HL-60/S4 treated with retinoic acid at 250 ng/mL for 4 days and 3 days (cell line): ENCODE results near the gene RNU2-63P.
"Not testable (repeated sequence)": the region's sequence is repeated elsewhere in the genome, so short reads cannot be mapped to it uniquely, and the experiment has no call there.

ENCODE experiments used
- in situ Hi-C: fragments of 300-500 bp; cut with MboI; formaldehyde crosslinking; loops from 2 replicates; pipeline ENCODE4 v1.7.0; 2022; ENCODE audit warnings: low sequenced_read_pairs

Gene RNU2-63P

DNA sequence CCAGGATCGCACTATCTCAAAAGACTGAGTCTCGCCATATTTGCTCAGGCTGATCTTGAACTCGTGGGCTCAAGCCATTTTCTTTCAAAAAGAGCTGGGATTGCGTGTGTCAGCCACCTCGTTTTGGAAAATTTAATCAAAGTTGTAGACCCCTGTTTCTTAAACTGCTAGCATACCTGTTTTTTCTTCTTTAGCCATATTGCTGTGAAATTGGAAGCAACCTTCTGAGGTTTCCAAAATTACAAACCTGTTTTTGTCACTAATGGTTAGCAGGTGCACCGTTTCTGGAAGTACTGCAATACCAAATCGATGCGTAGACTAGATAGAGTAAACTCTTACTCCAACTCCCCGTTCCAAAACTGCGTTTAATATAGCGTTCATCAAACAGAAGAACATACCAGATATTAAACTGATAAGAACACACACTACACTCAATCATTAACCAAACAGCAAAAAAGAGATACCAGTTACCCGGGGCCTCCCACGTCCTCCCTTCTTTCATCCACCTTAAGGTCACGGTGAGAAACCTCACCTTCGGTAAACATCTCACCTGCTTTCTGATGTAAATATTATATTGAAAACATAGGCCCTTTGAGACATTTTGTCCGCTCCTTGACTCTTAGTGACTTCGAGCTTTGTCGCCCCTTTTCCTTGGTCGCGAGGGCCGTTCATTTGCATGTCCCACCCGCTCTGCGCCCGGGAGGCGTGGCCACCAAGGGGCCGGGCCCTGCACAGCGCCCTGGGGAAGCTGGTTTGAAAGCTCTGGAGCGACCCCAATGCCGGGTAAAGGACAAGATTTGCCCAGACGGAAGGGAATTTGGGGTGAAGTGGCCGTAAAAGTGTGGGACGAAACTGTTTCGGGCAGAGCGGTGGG lies at the start of gene RNU2-63P:
RNU2-63P (minus strand) TSS at position 462 of the 874 bp plus-strand sequence.
- in situ Hi-C loops, result no loop called here

DNA sequence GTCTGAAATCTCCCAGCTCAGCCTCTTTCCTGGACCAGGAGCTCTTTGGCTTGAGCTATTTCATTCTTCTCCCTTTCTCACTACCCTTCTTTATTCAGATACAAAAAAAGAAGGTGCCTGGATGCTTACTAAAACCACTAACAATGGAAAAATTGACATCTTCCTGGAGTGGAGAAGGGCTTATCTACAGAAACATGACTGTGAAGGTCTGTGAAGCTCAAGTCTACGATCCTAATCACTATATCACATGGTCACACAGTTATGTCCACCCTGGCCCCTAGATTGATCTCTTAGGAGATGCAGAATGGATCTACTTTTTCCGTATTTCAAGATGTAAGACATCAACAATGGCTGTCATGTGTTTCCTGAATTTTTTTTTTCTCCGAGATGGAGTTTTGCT lies 44.9 kb upstream of the RNU2-63P start:
- in situ Hi-C loops, result no loop called here

DNA sequence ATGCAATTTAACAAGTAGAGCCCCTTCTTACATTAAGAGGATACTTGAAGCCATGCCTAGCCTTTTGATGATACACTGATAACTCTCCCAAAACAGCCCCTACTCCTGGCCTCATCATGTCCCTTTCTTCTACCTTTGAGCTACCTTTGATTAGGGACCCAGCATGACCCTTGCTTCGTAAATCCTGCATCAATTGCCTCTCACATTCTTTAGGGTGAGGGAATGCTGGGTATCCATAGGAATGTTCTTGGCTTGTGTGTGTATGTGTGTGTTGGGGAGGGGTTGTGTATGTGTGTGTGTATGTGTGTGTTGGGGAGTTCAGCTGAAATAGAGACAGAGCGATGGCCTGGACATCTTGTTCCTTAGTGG lies 44.5 kb upstream of the RNU2-63P start:
- in situ Hi-C loops, result no loop called here

DNA sequence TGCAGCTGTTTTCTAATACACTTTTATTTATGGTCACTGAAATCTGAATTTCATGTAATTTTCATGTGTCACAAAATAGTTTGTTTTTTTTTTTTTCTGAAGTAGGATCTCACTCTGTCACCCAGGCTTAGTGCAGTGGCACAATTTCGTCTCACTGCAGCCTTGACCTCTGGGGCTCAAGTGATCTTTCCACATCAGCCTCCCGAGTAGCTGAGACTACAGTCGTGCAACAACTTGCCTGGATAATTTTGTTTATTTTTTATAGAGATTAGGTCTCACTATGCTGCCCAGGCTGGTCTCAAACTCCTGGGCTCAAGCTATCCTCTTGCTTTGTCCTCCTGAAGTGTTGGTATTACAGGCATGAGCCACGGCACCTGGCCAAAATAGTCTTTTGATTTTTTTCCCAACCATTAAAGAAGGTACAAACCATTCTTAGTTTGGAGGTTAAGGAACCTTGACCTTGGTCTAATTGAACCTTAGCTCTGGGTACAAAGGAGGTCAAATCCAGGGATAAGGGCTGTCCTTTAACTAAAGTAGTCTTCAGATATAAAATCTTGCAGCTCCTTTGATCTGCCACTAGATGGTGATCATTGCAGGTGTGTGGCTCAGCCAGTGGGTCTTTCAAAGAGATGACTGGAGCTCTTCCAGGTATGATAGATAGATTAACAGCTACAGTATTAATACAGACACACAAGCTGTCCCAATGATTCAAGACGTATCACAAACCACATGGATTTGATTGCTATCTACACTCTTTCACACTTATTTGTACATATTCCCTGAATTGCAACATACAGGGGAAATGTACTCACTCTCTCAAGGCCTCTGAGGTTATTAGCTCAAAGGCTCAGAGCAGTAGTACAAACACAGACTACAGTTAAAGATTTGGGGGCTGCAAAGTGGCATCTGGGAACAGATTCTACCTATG lies 43.9 kb upstream of the RNU2-63P start:
- in situ Hi-C loops, result loop anchor here (10.0 kb wide), 1 partner anchor 95 kb away; no protein-coding TSS in a partner anchor

DNA sequence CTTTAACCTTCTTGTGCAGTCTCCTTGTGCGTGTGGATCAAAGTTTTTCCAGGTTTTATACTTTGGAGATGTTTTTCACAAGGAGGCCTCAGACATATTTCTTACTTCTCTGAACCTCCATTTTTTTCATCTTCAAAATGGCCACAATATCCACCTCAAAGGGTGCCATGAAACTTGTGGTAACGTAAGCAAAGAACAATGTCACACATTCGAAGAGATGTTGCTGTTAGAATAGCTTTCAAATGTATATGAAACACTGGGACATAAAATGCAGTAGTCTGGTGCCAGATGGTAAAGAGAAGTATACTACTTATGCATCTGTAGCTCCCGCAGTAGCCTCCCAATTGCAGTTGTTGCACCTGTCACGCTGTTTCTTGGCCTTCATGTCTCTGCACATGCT lies 41.8 kb upstream of the RNU2-63P start:
- in situ Hi-C loops, result loop anchor here (10.0 kb wide), 1 partner anchor 97 kb away; no protein-coding TSS in a partner anchor

DNA sequence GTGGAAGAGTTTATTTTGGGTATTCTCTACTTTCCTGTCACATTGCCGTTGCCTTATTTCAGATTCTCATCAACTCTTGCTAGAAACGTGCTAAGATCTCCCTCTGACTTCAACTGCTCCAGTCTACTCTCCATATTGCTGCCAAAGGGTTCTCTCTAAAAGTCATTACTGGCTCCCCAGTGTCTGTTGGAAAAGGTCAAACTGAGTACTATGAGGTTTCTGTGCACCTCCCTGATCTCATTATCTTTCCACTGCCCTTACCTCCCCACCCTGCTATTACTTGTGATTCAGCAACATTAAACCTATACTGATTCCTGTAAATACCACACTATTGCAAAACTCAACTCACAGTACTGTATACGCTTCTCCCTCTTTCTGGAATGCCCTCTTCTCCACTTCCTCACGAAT lies 41.1 kb upstream of the RNU2-63P start:
- in situ Hi-C loops, result loop anchor here (10.0 kb wide), 1 partner anchor 97 kb away; no protein-coding TSS in a partner anchor

DNA sequence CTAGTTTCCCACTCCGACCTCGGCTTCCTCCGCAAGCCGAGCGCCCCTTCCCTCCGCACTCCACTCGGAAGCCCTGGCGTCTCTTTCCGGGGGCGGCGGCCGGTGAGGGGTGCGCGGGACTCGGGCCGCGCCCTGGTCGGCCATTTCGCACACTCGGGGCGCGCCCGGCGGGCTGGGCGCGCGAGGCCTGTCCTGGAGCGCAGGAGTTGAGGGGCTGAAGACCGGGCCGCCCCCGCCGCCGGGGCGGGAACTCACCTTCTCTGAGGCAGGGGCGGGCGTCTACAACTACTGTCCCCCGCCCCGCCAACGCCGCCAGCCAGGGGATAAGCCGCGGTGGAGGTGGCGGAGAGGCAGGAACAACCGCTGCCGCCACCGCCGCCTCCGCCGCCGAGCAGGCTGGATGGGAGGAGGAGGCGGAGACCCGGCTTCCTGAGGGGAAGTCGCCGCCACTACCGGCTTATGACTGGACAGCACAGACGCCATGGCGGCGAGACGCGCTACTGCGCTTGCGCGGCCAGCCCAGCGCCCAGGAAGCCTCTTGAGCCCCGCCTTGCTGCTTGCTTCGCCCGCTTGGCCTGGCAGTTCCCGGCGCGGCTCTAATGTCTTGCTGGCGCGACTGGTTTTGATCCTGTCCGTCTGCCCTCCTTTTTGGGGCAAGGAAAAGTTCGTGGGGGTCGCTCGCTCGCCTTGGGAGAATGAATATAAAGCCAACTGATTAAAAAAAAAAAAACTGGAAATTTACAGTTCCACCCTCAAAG lies 39.2 kb upstream of the RNU2-63P start, which contains the start of gene KRCC1:
KRCC1 (minus strand) TSS at position 413 of the 758 bp plus-strand sequence. CDS start 27,220 bp downstream, outside the sequence.
- in situ Hi-C loops, result loop anchor here (10.0 kb wide), 1 partner anchor 99 kb away; no protein-coding TSS in a partner anchor

DNA sequence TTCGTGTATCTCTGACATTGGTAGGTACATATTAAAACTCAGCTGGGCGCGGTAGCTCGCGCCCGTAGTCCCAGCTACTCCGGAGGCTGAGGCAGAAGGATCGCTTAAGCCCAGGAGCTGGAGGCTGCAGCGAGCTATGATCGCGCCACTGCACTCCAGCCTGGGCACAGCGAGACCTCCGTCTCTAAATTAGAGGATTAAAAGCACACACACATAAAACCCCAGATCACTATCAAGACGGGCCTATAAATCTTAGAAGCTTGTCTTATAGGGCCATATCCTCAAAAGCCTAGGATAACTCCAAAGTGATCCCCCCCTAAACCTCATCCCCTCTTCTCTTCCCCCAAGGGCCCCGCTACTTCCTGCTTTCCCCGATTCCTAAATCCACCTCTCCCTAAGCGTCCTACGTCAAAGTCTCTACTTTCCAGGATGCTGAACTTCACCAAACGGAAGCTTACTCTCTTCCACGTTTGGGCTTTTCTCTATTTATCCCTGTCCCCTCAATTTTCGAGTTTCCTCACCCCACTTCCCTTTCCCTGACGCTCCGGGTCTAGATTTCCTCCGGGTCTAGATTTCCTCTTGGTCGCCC lies 38.5 kb upstream of the RNU2-63P start:
- in situ Hi-C loops, result loop anchor here (10.0 kb wide), 1 partner anchor 100 kb away; no protein-coding TSS in a partner anchor

DNA sequence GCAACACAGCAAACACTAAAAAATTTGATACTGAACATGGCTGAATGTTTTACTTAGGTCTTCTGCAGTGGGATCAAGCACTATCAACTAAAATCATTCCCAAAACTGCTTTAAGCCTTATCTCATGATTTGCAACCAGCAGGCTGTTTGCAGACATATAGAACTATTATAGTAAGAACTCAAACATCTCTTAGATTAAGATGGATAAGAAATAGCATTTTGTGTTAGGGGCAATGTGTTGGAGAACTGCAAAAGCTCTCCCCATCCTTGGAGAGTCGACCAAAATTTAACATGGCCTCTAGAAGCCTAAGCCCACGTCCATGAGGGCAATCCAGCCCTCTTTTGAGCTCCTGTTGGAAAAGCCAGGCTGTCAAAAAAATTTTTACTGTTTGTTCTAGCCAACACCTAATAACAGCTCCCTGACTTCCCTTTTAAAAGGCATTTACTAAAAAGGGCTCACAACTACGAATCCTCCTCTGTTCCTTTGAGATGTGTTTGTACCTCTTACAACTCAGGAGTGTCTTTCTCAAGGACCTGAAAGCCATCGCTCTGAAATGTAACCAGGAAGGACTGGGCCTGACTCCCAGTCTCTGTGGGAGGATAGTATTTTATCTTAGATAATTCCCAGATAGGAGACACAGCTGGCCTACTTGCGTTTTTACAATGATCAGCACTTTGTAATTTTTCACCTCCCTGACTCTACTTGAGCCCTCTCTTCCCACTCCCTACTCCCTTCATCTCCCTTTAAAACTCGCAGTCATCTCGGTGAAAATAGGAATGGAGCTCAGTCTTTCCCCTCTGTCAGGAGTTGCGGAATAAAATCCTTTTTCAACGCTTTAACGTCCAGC lies 37.8 kb upstream of the RNU2-63P start:
- in situ Hi-C loops, result loop anchor here (10.0 kb wide), 1 partner anchor 101 kb away; no protein-coding TSS in a partner anchor

DNA sequence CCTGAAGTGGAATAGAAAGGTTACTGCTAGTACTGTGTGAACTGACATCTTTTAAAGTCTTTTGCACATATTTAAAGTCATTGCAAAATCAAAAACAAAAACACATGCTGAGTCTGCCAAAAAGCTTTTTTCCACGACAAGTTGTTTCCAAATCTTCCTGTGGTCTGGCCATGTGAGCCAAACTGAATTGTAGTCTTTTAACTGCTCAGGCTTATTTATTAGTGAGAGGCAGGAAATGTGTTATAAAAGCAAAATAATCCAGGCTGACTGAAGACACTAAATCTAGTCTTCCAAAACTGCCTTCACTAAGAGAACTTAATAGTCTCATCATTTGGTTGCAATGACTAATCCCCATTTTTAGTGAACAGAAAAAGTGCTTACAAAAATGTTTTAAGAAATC lies 36.9 kb upstream of the RNU2-63P start:
- in situ Hi-C loops, result loop anchor here (10.0 kb wide), 1 partner anchor 102 kb away; no protein-coding TSS in a partner anchor

DNA sequence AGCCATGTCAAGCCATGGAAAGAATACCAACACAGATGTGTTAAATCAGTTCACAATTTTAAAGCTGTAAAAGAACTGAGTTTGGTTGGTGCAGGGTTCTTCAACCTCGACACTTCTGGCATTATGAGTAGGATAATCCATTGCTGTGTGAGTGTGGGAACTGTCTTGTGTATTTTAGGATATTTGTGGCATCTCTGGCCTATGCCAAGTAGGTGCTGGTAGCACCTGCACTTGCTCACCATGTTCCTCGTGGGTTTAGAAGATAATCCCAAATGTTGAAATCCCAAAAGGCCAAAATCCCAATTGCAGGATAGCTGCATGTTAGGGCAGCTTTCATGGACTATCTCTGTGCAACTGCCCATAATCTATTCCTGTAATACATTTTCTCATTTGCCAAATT lies 35.4 kb upstream of the RNU2-63P start:
- in situ Hi-C loops, result loop anchor here (10.0 kb wide), 1 partner anchor 103 kb away; no protein-coding TSS in a partner anchor

DNA sequence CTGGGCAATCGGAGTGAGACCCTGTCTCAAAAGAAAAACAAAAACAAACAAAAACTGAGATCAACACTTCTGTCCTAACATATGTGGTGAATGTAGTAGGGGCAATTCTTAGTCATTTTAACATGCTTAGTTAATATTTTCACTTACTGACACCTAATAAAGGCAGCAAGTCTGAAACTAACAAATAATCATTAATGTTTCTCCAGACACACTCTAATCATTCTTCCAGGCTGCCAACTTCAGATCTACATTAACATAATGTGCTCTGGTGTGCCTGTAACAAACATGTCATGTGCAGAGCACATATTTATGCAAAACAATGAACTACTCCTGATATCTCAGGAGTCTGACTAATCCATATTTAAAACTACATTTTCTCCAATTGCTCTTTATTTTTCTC lies 33.3 kb upstream of the RNU2-63P start:
- in situ Hi-C loops, result loop anchor here (10.0 kb wide), 1 partner anchor 105 kb away; no protein-coding TSS in a partner anchor

DNA sequence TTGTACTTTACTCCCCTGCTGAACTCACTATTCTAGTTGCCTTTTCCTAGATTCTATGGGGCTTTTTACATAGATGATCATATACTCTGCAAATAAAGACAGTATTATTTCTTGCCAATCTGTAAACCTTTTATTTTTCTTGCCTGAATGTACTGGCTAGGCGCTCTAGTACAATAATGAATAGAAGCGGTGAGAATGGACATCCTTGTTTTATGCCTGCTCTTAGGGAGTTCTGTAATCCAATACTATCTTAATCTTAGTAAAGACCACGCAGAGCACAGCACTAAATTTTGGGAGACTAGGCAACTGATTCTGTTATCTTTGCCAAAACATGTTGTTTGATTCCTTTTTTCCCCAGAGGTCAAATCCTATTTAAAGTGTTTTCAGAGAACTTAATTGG lies 32.2 kb upstream of the RNU2-63P start:
- in situ Hi-C loops, result no loop called here

DNA sequence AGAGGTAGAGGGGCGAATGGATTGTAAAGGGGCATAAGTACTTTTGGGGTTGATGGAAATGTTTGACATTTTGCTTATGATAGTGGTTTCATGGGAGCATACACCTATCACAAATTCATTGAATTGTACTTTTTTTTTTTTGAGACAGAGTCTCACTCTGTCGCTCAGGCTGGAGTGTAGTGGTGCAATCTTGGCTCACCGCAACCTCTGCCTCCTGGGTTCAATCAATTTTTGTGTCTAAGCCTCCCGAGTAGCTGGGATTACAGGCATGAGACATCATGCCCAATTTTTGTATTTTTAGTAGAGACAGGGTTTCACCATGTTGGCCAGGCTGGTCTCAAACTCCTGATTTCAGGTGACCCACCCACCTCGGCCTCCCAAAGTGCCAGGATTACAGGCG lies 29.2 kb upstream of the RNU2-63P start:
- in situ Hi-C loops, result not testable (repeated sequence)

DNA sequence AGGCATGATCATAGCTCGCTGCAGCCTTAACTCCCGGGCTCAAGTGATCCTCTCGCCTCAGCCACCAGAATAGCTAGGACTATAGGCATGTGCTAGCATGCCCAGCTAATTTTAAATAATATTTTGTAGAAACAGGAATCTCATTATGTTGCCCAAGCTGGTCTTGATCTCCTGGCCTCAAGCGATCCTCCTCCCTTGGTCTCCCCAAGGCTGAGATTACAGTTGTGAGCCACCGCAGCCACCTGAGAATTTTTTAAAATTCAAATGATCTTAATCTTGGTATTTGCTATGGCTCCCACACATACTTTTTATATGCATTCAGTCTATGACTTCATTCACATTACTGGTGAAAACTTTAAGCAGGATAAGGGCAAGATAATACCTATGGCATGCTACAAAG lies 26.1 kb upstream of the RNU2-63P start:
- in situ Hi-C loops, result no loop called here

DNA sequence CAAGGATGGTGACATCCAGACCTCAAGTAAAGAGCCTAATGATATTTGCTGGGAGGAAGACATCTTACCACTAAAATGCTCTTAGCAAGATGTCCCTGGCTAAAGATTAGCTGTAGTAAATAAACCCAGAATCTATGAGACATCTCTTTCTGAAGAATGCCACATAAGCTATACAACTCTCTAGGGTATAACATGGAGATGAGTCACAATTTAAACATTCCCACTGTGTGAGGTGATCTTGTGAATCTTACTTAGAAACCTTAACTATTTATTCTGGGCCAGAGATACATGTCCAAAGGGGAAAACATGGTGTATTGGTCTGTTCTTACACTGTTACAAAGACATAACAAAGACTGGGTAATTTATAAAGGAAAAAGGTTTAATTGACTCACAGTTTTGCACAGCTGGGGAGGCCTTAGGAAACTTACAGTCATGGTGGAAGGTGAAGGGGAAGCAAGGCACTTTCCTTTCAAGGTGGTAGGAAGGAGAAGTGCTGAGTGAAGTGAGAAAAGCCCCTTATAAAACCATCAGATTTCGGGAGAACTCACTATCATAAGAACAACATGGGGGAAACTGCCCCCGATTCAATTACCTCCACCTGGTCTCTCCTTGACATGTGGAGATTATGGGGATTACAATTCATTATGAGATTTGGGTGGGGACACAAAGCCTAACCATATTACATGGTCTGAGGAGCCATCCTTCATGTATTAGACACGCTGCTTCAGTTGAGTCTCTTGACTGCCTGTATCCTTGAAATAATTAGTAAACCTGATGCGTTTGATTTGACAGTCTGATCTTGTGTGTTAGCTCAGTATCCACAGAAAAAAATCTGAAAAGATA lies 22.1 kb upstream of the RNU2-63P start:
- in situ Hi-C loops, result no loop called here

DNA sequence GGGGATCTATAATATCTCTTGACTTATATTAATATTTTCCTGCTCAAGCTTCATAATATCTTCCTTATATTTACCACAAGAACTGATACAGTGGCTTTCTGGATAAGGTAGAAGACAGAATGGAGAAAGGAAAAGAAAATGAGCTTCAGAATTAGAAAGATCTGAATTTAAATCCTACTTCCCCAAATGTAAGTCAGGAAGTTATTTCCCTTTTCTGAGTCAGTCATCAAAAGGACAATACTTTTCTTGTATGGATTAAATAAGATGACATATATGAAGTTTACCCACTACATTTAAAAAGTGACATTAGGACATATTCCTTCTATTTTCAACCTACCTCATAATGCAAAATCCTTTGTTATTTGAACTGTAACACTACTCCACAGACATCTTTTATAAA lies 20.3 kb upstream of the RNU2-63P start:
- in situ Hi-C loops, result no loop called here

DNA sequence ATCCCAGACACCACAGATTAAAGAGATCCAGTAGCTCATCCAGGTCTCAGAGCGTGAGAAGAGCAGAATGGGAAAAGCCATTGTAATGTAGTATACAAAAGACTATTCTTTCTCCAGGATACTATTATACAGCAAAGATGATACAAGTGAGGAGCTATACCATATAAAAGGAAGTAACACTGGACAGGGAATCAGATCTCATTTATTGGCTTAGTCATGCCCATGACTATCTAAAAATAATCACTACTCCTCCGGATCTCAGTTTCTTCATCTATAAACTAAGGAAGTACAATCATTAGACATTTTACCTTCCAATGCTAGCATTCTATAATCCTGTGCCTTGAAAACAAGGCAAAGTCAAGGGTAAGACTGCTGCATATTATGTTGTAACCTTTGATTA lies 19.8 kb upstream of the RNU2-63P start:
- in situ Hi-C loops, result no loop called here
